ENCODE measurements around the gene TRPT1. TPM values are rescaled to one million over a fixed set of nuclear protein-coding genes. Genes with fewer than 3 reads are reported as not detected.

TRPT1 gene, protein sequence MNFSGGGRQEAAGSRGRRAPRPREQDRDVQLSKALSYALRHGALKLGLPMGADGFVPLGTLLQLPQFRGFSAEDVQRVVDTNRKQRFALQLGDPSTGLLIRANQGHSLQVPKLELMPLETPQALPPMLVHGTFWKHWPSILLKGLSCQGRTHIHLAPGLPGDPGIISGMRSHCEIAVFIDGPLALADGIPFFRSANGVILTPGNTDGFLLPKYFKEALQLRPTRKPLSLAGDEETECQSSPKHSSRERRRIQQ
- total RNA-seq: 10.6 TPM

- DNase-seq (ENCODE audit: low spot score in 2 of 2) (peak; percentile 94 to 96), FAIRE-seq (no peak)
Measured at GRCh38 chr11:64225608-64226506, at the start of gene TRPT1, which contains the start of gene NUDT22. Gene TRPT1, minus strand, starts transcription at chr11:64226186. Its CDS starts 326 bp downstream, at chr11:64225860. Gene NUDT22, plus strand, starts transcription at chr11:64226274. Its CDS starts 379 bp downstream, at chr11:64226653.

GRCh38 chr11:64275031-64275800 is 49.2 kb upstream of the TRPT1 start:
- DNase-seq (ENCODE audit: low spot score in 2 of 2): no peak
- FAIRE-seq: no peak

DNA sequence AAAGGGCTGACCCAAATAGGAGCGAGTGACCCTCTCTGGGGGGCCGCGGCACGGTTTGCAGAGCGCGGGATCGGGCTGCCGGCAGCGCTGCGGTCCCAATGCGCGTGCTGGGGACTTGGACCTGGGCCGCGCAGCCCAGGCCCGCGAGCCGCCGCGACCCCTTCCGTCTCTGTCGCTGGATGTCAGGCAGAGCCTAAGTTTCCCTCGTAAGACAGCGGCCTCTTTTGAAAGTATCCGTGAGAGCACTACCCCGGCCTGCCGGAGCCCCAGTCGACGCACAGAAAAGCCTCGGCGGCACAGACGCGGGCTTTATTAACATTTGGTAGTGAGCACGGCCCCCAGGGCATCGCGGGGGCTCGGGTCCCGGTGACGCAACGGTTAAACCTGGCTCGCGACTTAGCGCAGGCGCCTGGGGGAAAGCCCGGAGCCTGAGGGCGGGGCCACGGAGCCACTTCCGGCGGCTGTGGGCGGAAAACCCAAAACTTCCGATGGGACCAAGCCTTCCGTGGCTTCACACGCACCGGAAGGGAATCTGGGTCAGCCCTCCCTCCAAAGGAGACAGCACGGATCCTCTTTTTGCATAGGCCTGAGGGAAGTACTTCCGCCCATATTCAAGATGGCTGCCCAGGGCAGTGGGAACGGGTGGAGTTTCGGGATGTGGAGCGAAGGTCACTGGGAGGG is 43.7 kb upstream of the TRPT1 start:
- DNase-seq (ENCODE audit: low spot score in 2 of 2) (peak; percentile 91 to 94), FAIRE-seq (peak; percentile 55)

DNA sequence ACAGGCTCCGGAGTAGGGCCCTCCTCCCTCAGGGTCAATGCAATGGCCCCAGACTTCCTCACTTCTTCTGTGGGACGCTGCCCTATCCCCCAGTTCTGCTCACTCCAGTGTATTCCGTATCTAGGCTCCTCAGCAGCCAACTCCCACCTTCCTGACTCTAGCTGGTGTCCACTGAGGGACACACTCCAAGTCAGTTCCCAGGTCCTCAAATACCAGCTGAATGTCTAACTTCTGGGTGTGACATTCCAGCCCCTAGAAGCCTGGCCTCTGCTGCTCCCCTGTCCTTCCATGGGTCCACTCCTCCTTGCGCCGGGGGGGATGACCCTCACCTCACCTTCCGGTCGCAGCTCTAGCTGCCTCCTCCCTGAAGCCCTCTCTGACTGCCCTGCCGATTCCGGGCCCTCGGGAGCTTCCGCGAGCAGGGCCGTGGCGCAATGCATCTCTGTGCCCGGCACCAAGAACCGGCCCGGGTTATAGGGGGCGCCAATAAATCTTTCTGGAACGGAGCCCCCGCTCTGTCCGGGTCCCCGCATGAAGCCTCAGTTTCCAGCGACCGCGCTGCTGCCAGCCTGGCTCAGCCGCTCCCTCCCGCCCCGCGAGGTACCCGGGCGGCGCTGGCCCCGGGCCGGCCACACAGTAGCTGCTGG is 43.0 kb upstream of the TRPT1 start:
- FAIRE-seq (no peak), DNase-seq (ENCODE audit: low spot score in 2 of 2) (no peak)

GRCh38 chr11:64268025-64268892 is 42.3 kb upstream of the TRPT1 start:
- DNase-seq (ENCODE audit: low spot score in 2 of 2): no peak
- no peak for FAIRE-seq

DNA sequence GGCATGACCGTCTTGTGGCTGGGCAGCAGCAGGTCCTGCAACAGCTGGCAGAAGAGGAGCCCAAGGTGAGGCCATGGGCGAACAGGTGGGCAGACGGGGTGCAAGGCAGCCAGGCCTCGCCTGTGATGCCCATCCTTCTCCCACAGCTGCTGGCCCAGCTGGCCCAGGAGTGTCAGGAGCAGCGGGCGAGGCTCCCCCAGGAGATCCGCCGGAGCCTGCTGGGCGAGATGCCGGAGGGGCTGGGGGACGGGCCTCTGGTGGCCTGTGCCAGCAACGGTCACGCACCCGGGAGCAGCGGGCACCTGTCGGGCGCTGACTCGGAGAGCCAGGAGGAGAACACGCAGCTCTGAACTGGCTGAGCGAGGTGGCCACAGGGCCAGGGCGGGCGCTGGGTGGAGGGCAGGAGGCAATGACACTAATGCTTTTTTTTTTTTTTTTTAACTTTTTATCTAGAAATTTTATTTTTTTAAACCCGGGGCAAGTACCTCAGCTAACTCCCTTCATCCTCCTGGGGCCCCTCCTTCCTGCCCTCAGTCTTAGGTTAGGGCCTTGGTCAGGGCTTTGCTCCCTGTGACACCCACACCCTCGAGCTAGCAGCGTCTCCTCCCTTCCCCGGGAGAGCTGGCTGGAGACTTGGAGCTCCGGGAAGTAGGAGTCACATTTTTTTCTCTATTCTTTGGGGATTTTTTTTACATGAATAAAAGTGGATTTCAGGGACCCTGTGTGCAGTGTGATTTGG is 41.4 kb upstream of the TRPT1 start:
- DNase-seq (ENCODE audit: low spot score in 2 of 2) (no peak), FAIRE-seq (no peak)

DNA sequence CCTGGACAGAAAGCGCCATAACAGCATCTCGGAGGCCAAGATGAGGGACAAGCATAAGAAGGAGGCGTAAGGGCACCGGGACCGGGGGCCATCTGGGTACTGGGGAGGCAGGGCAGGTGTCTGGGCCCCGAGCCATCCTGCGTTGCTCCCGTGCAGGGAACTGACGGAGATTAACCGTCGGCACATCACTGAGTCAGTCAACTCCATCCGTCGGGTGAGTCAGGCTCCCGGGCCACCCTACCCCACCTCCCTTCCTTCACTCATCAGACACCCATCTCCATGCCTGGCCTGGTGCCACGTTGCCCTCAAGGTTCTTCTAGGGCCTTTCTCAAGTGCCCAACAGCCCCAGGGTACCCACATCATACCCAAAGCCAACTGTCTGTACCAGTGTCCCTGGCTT is 40.4 kb upstream of the TRPT1 start:
- no peak for DNase-seq (ENCODE audit: low spot score in 2 of 2)
- FAIRE-seq: no peak

- no peak for FAIRE-seq
- no peak for DNase-seq (ENCODE audit: low spot score in 2 of 2)
Measured at GRCh38 chr11:64265176-64266160, 39.5 kb upstream of the TRPT1 start.

DNA sequence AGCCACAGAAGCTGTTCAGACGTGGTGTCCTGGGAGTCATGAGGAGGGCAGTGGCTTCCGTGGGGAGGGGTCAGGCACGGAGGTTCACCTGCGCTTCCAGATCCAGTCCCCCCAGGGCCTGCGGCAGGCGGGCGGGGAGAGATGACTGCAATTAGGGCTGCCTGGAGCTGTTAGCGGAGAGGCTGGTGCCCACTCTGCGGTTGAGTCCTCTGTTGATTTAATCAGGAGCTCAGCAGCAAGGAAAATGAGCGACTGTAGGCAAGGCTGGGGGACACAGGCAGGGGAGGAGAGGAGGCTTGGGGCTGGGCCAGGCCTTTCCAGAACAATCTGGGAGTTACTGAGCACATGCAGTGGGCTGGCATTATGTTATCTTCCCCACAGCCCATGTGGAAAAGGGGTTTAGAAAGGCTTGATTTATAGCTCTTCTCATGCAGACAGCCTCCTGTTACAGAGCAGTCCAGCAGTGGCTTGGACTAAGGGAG is 38.4 kb upstream of the TRPT1 start:
- DNase-seq (ENCODE audit: low spot score in 2 of 2): no peak
- no peak for FAIRE-seq

GRCh38 chr11:64263947-64264317 is 37.9 kb upstream of the TRPT1 start:
- no peak for DNase-seq (ENCODE audit: low spot score in 2 of 2)
- no peak for FAIRE-seq

GRCh38 chr11:64263021-64263946 is 37.3 kb upstream of the TRPT1 start:
- DNase-seq (ENCODE audit: low spot score in 2 of 2) (no peak), FAIRE-seq (no peak)

GRCh38 chr11:64262271-64263002 is 36.5 kb upstream of the TRPT1 start:
- FAIRE-seq (no peak), DNase-seq (ENCODE audit: low spot score in 2 of 2) (no peak)

DNA sequence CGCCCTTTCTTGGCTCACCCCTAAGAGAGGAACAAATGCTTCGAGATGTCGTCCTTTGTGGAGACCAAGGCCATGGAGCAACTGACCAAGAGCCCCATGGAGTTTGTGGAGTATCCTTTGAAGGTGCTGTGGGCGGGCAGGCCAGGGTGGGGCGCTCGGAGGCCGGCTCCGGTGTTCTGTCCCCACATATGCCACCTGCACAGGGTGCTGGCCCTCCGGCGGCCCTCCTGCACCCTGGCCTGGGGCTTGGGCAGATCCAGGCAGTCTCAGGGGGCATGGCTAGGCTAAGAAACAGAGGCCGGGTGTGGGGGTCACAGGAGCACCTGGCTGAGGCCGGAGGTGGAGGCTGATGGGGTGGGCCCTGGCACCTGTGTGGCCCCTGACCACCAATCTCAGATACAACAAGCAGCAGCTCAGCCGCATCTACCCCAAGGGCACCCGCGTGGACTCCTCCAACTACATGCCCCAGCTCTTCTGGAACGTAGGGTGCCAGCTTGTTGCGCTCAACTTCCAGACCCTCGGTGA is 35.6 kb upstream of the TRPT1 start:
- FAIRE-seq: no peak
- no peak for DNase-seq (ENCODE audit: low spot score in 2 of 2)

DNA sequence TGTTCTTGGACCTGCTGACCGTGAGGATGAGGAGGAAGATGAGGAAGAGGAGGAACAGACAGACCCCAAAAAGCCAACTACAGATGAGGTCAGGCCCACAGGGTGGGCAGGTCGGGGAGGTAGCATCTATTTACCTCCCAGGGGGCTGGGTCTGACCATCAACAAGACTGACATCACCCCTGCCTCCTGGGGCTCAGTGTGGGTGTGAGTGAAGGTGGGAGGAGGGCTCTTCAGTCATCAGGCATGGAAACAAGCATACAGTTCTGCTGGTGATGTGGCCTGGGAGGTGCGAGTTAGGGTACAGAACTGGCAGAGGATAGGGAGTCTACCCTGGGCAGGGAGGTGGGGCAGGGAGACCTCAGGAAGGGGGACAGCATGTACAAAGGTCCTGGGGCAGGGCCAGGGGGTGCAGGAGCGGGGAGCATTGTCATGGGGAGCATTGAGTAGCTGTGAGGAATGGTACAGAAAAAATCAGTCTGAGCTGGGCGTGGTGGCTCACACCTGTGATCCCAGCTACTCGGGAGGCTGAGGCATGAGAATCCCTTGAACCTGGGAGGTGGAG is 34.2 kb upstream of the TRPT1 start:
- FAIRE-seq: no peak
- no peak for DNase-seq (ENCODE audit: low spot score in 2 of 2)

All from frontal cortex (tissue), 4 donors.